ACHN (cell line): ENCODE data around the gene GID4.
A peak's percentile ranks its signal among the peaks of the same experiment; 100 is the strongest.

Experiments
- DNase-seq: peaks from one replicate; pipeline ENCODE4 v3.0.0-alpha.2; 2015
- in situ Hi-C: cut with HindIII; loops from 2 replicates; pipeline ENCODE4 v1.10.0; 2017; ENCODE audit warnings: low sequenced_read_pairs, low pct_ligation_motif_present, low pct_unique_long_range_greater_than_20kb

GID4 gene

GRCh38 chr17:18011286-18011685 is 27.9 kb upstream of the GID4 start:
- in situ Hi-C loops: no loop called here
- no peak for DNase-seq

- in situ Hi-C loops: no loop called here
Measured at GRCh38 chr17:18014006-18014405, 25.2 kb upstream of the GID4 start.

GRCh38 chr17:18015593-18015992 is 23.6 kb upstream of the GID4 start:
- in situ Hi-C loops: no loop called here
- DNase-seq: no peak

More at GRCh38 chr17:18014006-18014405, 25.2 kb upstream of the GID4 start:
- DNase-seq: no peak

- no peak for DNase-seq
- in situ Hi-C loops: no loop called here
Measured at GRCh38 chr17:18016426-18016825, 22.8 kb upstream of the GID4 start.

GRCh38 chr17:18017958-18018357 is 21.2 kb upstream of the GID4 start:
- no peak for DNase-seq
- in situ Hi-C loops: no loop called here

GRCh38 chr17:18018411-18018921 is 20.7 kb upstream of the GID4 start:
- no peak for DNase-seq
- in situ Hi-C loops: no loop called here

- DNase-seq: no peak
- in situ Hi-C loops: no loop called here
Measured at GRCh38 chr17:18019838-18020154, 19.4 kb upstream of the GID4 start.

- no peak for DNase-seq
- in situ Hi-C loops: no loop called here
Measured at GRCh38 chr17:18020971-18021370, 18.2 kb upstream of the GID4 start.

- in situ Hi-C loops: no loop called here
- DNase-seq: no peak
Measured at GRCh38 chr17:18021372-18021771, 17.8 kb upstream of the GID4 start.

- DNase-seq: no peak
Measured at GRCh38 chr17:18025241-18025944, 13.8 kb upstream of the GID4 start.

GRCh38 chr17:18025945-18026776 is 13.0 kb upstream of the GID4 start:
- no peak for DNase-seq
- in situ Hi-C loops: no loop called here

More at GRCh38 chr17:18025241-18025944, 13.8 kb upstream of the GID4 start:
- in situ Hi-C loops: no loop called here

GRCh38 chr17:18027280-18027679 is 11.9 kb upstream of the GID4 start:
- no peak for DNase-seq
- in situ Hi-C loops: no loop called here

- in situ Hi-C loops: no loop called here
- no peak for DNase-seq
Measured at GRCh38 chr17:18028114-18028951, 10.9 kb upstream of the GID4 start.

GRCh38 chr17:18028952-18029540 is 10.2 kb upstream of the GID4 start:
- in situ Hi-C loops: no loop called here
- no peak for DNase-seq

- in situ Hi-C loops: loop anchor here (10.0 kb wide), 1 partner anchor 137 kb away; no protein-coding TSS in a partner anchor
- peak; percentile 31 for DNase-seq
Measured at GRCh38 chr17:18031955-18032354, 7.3 kb upstream of the GID4 start.

- peak; percentile 91 for DNase-seq
- in situ Hi-C loops: loop anchor here (10.0 kb wide), 1 partner anchor 139 kb away; no protein-coding TSS in a partner anchor
Measured at GRCh38 chr17:18033442-18034099, 5.6 kb upstream of the GID4 start.

- no peak for DNase-seq
- in situ Hi-C loops: loop anchor here (10.0 kb wide), 1 partner anchor 141 kb away; no protein-coding TSS in a partner anchor
Measured at GRCh38 chr17:18035704-18036103, 3.5 kb upstream of the GID4 start.

GRCh38 chr17:18037486-18037885 is 1.7 kb upstream of the GID4 start:
- DNase-seq: no peak
- in situ Hi-C loops: loop anchor here (10.0 kb wide), 1 partner anchor 143 kb away; no protein-coding TSS in a partner anchor
